Stimulated activated effector memory CD8-positive, alpha-beta T cell treated with anti-CD3 and anti-CD28 coated beads, Interleukin-12 subunit alpha, Interleukin-12 subunit beta, amount 100 ng/mL, for 72 hours (primary cell): ENCODE data around the gene L3MBTL4.
A peak's percentile ranks its signal among the peaks of the same experiment; 100 is the strongest.
"Not testable (repeated sequence)": the region's sequence is repeated elsewhere in the genome, so short reads cannot be mapped to it uniquely, and the experiment has no call there.

ENCODE experiments used
- ATAC-seq: fragments of 150-1000 bp; cut with Tn5 transposase; 2 replicates; pipeline ENCODE4 v1.10.0; 2021
- DNase-seq, 2 donors: peaks; one replicate each; pipeline ENCODE4 v3.0.0; 2021 to 2022; ENCODE audit warnings: low spot score in 2 of 2
- H3K27ac Mint-ChIP-seq: one replicate; pipeline ENCODE4 v1.8.0; 2022; ENCODE audit warnings: mild to moderate bottlenecking, mixed read lengths
- H3K36me3 Mint-ChIP-seq: one replicate; pipeline ENCODE4 v1.8.0; 2022; ENCODE audit warnings: mild to moderate bottlenecking, mixed read lengths
- H3K4me1 Mint-ChIP-seq: one replicate; pipeline ENCODE4 v1.8.0; 2022; ENCODE audit warnings: mixed read lengths
- H3K4me3 Mint-ChIP-seq: one replicate; pipeline ENCODE4 v1.8.0; 2022; ENCODE audit warnings: mild to moderate bottlenecking, mixed read lengths
- H3K9me3 Mint-ChIP-seq: one replicate; pipeline ENCODE4 v1.8.0; 2022; ENCODE audit warnings: mixed read lengths

L3MBTL4 gene

GRCh38 chr18:6315517-6316331 lies 99.0 kb downstream of the L3MBTL4 start:
- no peak for DNase-seq
- H3K4me1 Mint-ChIP-seq, result no peaks in the 10 kb centered on the region
- H3K4me3 Mint-ChIP-seq, result no peak overlapping the region
- no peaks in the 10 kb centered on the region for H3K36me3 Mint-ChIP-seq
- no peak overlapping the region for H3K27ac Mint-ChIP-seq
- H3K9me3 Mint-ChIP-seq, result peaks cover 24% of the 10 kb centered on the region
- ATAC-seq, result no peak

GRCh38 chr18:6313415-6313814 lies 101.3 kb downstream of the L3MBTL4 start:
- Mint-ChIP-seq H3K4me3 (no peak overlapping the region), H3K36me3 (no peaks in the 10 kb centered on the region), H3K4me1 (no peaks in the 10 kb centered on the region), H3K27ac (no peak overlapping the region), H3K9me3 (peaks cover 26% of the 10 kb centered on the region)
- ATAC-seq (no peak), DNase-seq (no peak)

DNA sequence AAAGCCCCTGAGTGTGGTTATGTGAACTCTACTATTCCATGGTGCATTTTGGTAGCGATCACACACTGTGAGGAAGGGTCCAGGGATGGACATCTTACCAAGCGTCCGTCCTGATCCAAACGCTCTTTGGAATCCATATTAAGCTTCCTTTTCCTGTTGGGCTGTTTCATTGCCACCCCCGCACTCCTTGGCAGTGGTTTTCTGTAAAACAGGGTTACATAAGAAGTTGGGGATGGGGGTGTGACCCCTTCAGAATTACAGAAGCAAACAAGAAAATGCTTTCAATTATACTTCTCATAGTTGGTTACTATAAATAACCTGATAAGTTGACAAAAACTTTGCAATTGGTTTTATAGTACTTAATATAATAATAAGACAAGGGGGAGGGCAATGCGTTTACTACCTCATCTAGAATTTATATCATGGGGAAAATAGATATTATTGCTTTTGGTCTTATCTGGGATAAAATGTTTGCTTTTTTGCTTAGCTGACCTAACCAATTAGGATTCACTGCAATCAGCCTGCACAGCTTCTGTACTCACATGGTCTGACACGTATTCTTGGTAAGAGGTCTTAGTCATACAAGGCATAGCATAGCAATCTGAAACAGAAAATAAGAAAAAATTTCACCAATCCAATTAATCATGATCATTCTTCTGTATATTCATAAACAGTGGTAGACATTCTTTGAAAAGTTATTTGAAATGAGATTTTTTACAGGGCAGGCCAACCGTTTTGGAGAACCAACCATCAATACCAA lies 103.1 kb downstream of the L3MBTL4 start:
- Mint-ChIP-seq H3K4me1 (no peaks in the 10 kb centered on the region), H3K9me3 (peaks cover 24% of the 10 kb centered on the region), H3K27ac (no peak overlapping the region), H3K4me3 (no peak overlapping the region), H3K36me3 (no peaks in the 10 kb centered on the region)
- DNase-seq (no peak), ATAC-seq (no peak)

GRCh38 chr18:6310714-6311113 lies 104.0 kb downstream of the L3MBTL4 start:
- peaks cover 24% of the 10 kb centered on the region for H3K9me3 Mint-ChIP-seq
- H3K4me1 Mint-ChIP-seq, result no peaks in the 10 kb centered on the region
- ATAC-seq, result no peak
- H3K27ac Mint-ChIP-seq, result no peak overlapping the region
- H3K36me3 Mint-ChIP-seq, result no peaks in the 10 kb centered on the region
- no peak overlapping the region for H3K4me3 Mint-ChIP-seq
- no peak for DNase-seq

DNA sequence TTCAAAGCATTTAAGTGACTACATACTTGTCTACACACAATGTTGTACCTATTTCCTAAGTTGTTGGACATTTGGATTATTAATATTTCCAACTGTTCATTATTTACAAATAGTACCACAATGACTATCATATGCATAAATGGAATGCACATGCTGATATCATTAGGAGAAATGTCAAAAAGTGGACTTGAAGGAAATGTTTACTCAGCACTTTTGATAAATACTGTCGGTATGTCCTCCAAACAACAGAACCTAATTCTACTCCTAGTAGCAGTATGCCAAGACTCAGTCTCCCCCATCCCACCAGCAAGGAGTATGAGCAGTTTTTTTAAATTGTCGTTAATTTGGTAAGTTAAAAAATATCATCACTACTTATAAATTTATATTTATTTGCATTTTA lies 116.8 kb downstream of the L3MBTL4 start:
- H3K36me3 Mint-ChIP-seq, result no peaks in the 10 kb centered on the region
- H3K4me1 Mint-ChIP-seq, result no peaks in the 10 kb centered on the region
- H3K4me3 Mint-ChIP-seq, result no peak overlapping the region
- DNase-seq (no peak), ATAC-seq (no peak)
- peaks cover 12% of the 10 kb centered on the region for H3K9me3 Mint-ChIP-seq
- H3K27ac Mint-ChIP-seq, result no peak overlapping the region

DNA sequence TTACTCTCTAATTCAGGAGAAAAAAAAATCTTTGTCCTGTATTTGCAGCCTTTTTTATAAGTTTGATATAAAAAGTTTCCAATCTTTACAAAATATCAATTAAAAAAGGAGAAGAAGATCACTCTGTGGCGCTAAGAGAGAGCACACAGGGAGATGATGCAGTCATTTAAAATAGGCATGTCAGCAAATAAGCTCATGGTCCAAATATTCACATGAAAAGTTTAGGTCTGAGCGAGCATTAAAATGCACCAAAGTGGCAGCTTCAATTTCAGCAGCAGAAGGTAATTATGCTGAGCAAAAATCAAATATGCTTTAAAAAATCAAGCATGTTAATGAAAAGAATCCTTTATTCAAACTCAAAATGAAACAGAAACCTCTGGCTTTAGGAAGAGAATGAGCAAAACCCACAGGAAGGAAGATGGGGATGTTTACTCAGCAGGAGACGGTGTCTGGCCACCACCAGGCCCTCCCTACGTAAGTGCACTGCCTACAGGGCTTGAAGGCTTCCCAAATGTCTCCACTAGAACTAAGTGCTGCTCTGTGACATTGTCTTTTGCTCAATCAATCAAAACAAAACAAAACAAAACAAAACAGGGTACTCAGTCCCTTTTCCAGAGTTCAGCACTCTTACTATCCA lies 120.4 kb downstream of the L3MBTL4 start:
- H3K36me3 Mint-ChIP-seq, result no peaks in the 10 kb centered on the region
- no peaks in the 10 kb centered on the region for H3K4me1 Mint-ChIP-seq
- peaks cover 14% of the 10 kb centered on the region for H3K9me3 Mint-ChIP-seq
- no peak for ATAC-seq
- no peak overlapping the region for H3K4me3 Mint-ChIP-seq
- no peak for DNase-seq
- H3K27ac Mint-ChIP-seq, result no peak overlapping the region

- no peaks in the 10 kb centered on the region for H3K4me1 Mint-ChIP-seq
- DNase-seq, result no peak
- H3K36me3 Mint-ChIP-seq, result no peaks in the 10 kb centered on the region
- no peak overlapping the region for H3K4me3 Mint-ChIP-seq
- ATAC-seq, result no peak
- no peak overlapping the region for H3K27ac Mint-ChIP-seq
- peaks cover 9% of the 10 kb centered on the region for H3K9me3 Mint-ChIP-seq
These were observed 124.9 kb downstream of the L3MBTL4 start for GRCh38 chr18:6289843-6290242.

- no peaks in the 10 kb centered on the region for H3K36me3 Mint-ChIP-seq
- no peaks in the 10 kb centered on the region for H3K4me1 Mint-ChIP-seq
- H3K9me3 Mint-ChIP-seq, result peaks cover 10% of the 10 kb centered on the region
- no peak overlapping the region for H3K27ac Mint-ChIP-seq
- DNase-seq (no peak), ATAC-seq (no peak)
- H3K4me3 Mint-ChIP-seq, result no peak overlapping the region
These were observed 128.1 kb downstream of the L3MBTL4 start for GRCh38 chr18:6286585-6286984.

- Mint-ChIP-seq H3K36me3 (no peaks in the 10 kb centered on the region), H3K4me3 (no peak overlapping the region), H3K27ac (no peak overlapping the region), H3K4me1 (no peaks in the 10 kb centered on the region), H3K9me3 (peaks cover 10% of the 10 kb centered on the region)
- DNase-seq, result no peak
- ATAC-seq, result peak; percentile 32
These were observed 129.9 kb downstream of the L3MBTL4 start for GRCh38 chr18:6284761-6285160.

DNA sequence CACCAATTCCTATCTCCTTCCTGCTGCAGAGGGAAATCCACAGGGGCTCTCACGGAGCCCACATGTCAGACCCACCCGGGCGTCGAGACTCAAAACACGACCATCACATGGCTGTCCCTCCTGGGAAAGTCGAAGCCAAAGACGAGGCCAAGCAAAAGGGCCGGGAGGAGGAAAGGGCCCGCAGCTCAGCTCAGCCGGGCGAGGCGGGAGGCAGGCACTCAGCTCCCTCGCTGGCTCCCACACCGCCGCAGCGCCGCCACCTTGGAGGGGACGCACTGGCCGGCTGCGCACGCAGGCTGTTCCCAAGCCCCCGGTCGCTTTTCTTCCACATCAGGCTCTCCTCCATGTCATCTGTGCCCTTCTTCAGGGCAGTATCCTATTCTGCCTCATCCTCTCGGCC lies 130.4 kb downstream of the L3MBTL4 start:
- ATAC-seq (no peak), DNase-seq (no peak)
- Mint-ChIP-seq H3K4me3 (no peak overlapping the region), H3K9me3 (peaks cover 10% of the 10 kb centered on the region), H3K27ac (no peak overlapping the region), H3K4me1 (no peaks in the 10 kb centered on the region), H3K36me3 (no peaks in the 10 kb centered on the region)

- ATAC-seq (no peak), DNase-seq (no peak)
- no peaks in the 10 kb centered on the region for H3K36me3 Mint-ChIP-seq
- no peaks in the 10 kb centered on the region for H3K4me1 Mint-ChIP-seq
- H3K4me3 Mint-ChIP-seq, result no peak overlapping the region
- H3K27ac Mint-ChIP-seq, result no peak overlapping the region
- peaks cover 12% of the 10 kb centered on the region for H3K9me3 Mint-ChIP-seq
These were observed 132.8 kb downstream of the L3MBTL4 start for GRCh38 chr18:6281874-6282273.

- ATAC-seq (no peak), DNase-seq (no peak)
- H3K4me3 Mint-ChIP-seq, result no peak overlapping the region
- H3K36me3 Mint-ChIP-seq, result no peaks in the 10 kb centered on the region
- no peaks in the 10 kb centered on the region for H3K4me1 Mint-ChIP-seq
- H3K27ac Mint-ChIP-seq, result no peak overlapping the region
- H3K9me3 Mint-ChIP-seq, result peaks cover 12% of the 10 kb centered on the region
These were observed 134.4 kb downstream of the L3MBTL4 start for GRCh38 chr18:6280211-6280743.

DNA sequence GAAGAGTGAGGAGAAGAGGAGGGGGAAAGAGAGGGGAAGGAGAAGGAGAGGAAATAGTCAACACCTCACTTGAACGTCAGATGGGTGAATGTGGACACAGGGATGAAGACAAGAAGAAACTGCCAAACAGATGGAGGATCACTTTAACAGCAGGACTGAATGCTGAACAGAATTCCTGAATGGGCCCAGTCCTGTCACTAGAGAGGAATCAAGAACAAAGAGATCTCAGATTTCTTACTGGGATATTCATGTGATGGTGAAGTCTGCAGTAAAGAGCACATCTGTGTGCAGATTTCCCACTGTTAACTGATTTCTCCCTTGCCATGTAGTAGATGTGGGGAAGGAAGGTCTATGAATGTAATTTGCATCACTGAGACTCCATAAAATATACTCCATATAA lies 135.4 kb downstream of the L3MBTL4 start:
- Mint-ChIP-seq H3K9me3 (peaks cover 19% of the 10 kb centered on the region), H3K4me3 (no peak overlapping the region), H3K27ac (no peak overlapping the region), H3K4me1 (no peaks in the 10 kb centered on the region), H3K36me3 (no peaks in the 10 kb centered on the region)
- DNase-seq (no peak), ATAC-seq (no peak)

GRCh38 chr18:6273423-6273822 lies 141.3 kb downstream of the L3MBTL4 start:
- Mint-ChIP-seq H3K4me1 (no peaks in the 10 kb centered on the region), H3K9me3 (peaks cover 33% of the 10 kb centered on the region), H3K27ac (no peak overlapping the region), H3K4me3 (no peak overlapping the region), H3K36me3 (no peaks in the 10 kb centered on the region)
- no peak for DNase-seq
- ATAC-seq, result no peak

DNA sequence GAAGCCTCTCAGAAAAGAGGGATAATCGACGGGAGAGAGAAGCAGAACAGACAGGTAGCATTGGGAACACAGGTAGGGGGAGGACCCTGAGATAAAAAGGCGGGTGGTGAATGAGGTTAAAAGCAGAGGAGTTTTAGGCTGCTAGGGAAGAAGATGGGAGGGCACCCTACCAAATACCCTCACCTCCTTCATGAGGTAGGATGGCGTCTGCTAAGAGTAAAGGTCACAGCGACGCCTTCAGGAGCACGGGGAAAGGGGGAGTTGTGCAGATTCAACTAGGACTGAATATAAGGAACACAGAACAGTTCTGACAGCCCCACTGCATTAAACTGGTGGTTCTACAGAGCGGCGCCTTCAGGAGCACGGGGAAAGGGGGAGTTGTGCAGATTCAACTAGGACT lies 142.6 kb downstream of the L3MBTL4 start:
- H3K27ac Mint-ChIP-seq, H3K36me3 Mint-ChIP-seq, H3K4me1 Mint-ChIP-seq, DNase-seq, ATAC-seq, H3K4me3 Mint-ChIP-seq: not testable (repeated sequence)
- peaks cover 33% of the 10 kb centered on the region for H3K9me3 Mint-ChIP-seq
